Effector memory CD4-positive, alpha-beta T cell (primary cell): ENCODE data around the gene EFNB1.

Experiments used
- DNase-seq, 3 donors: peaks; one replicate each; pipeline ENCODE4 v3.0.0-alpha.2; 2020
- H3K27ac ChIP-seq: 2 replicates; pipeline ENCODE4 v1.7.0; 2013; ENCODE audit warnings: mild to moderate bottlenecking, low read length, moderate library complexity; ENCODE audit not compliant: insufficient read depth, poor library complexity, severe bottlenecking
- H3K27me3 ChIP-seq: replicated peaks from 2 replicates; pipeline ENCODE4 v1.7.0; 2013; ENCODE audit warnings: mild to moderate bottlenecking, low read length; ENCODE audit not compliant: insufficient read depth, control insufficient read depth, poor library complexity, severe bottlenecking
- H3K36me3 ChIP-seq: 2 replicates; pipeline ENCODE4 v1.7.0; 2013; ENCODE audit warnings: mild to moderate bottlenecking, low read length, moderate library complexity; ENCODE audit not compliant: control insufficient read depth, insufficient read depth
- H3K4me1 ChIP-seq: 2 replicates; pipeline ENCODE4 v1.7.0; 2013; ENCODE audit warnings: low read length, mild to moderate bottlenecking; ENCODE audit not compliant: control insufficient read depth, insufficient read depth, poor library complexity, severe bottlenecking
- H3K4me3 ChIP-seq: 2 replicates; pipeline ENCODE4 v1.7.0; 2013; ENCODE audit warnings: low read length, low read depth, mild to moderate bottlenecking; ENCODE audit not compliant: insufficient read depth, poor library complexity, severe bottlenecking
- H3K9me3 ChIP-seq: 2 replicates; pipeline ENCODE4 v1.7.0; 2013; ENCODE audit warnings: mild to moderate bottlenecking, low read length, moderate library complexity; ENCODE audit not compliant: control insufficient read depth

EFNB1 gene

DNA sequence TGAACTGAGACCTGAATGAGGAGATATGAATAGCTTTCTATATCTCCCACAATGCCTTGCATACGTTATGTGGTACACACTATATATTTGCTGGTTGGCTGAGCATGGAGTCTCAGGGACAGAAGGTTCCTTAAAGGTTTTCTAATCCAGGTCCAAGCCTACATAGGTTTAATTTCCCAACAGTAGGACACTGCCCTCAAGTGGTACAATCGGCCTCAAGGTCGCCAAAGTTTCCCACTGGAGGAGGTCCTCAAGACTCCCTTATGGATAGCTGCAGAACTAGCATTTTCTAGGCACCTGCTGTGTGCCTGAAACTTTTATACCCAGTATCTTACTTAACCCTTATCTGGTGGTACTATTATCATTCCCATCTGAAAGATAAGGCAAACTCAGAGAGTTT is 21.0 kb upstream of the EFNB1 start:
- no peak overlapping the region for H3K27ac ChIP-seq
- H3K27me3 ChIP-seq = no peaks in the 10 kb centered on the region
- DNase-seq = no peak
- no peaks in the 10 kb centered on the region for H3K4me1 ChIP-seq
- no peak overlapping the region for H3K4me3 ChIP-seq
- H3K9me3 ChIP-seq = no peaks in the 10 kb centered on the region
- no peaks in the 10 kb centered on the region for H3K36me3 ChIP-seq

DNA sequence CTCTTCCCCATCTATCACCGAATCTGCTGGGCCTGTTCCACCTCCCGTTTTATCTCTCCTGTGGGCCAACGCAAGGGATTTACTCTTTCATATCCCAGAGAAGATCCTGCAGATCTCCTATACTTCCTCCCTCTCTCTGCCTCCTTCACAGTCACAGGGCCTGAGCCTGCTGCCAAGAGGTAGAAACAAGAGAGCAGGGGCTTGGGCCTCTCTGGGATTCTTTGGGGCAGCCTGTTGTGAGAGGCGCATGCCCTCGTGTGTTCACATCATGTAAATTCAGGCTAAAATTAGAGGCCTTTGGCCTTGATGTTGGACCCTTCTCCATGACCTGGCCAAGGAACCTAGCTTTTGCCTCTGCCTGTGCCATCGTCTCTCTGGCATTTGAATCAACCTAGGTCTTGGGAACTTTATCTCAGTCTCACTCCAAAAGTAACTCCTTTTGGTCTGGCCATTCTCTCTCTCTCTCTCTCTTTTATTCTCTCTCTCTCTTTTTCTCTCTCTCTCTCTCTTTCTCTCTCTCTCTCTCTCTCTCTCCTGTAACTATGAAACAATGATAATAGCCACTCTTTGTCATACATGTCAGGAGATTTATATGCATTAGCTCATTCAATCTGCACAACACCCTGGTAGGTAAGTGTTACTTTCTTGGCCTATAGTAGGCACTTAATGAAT is 20.0 kb upstream of the EFNB1 start:
- H3K4me3 ChIP-seq = no peak overlapping the region
- H3K36me3 ChIP-seq = no peaks in the 10 kb centered on the region
- no peaks in the 10 kb centered on the region for H3K27me3 ChIP-seq
- no peak for DNase-seq
- H3K27ac ChIP-seq = no peak overlapping the region
- H3K9me3 ChIP-seq = no peaks in the 10 kb centered on the region
- no peaks in the 10 kb centered on the region for H3K4me1 ChIP-seq

GRCh38 chrX:68820476-68821110 is 8.2 kb upstream of the EFNB1 start:
- no peaks in the 10 kb centered on the region for H3K36me3 ChIP-seq
- no peak for DNase-seq
- H3K4me3 ChIP-seq = no peak overlapping the region
- H3K4me1 ChIP-seq = no peaks in the 10 kb centered on the region
- no peaks in the 10 kb centered on the region for H3K27me3 ChIP-seq
- H3K9me3 ChIP-seq = no peaks in the 10 kb centered on the region
- H3K27ac ChIP-seq = no peak overlapping the region

- no peaks in the 10 kb centered on the region for H3K27me3 ChIP-seq
- no peaks in the 10 kb centered on the region for H3K4me1 ChIP-seq
- no peaks in the 10 kb centered on the region for H3K9me3 ChIP-seq
- no peaks in the 10 kb centered on the region for H3K36me3 ChIP-seq
- no peak overlapping the region for H3K4me3 ChIP-seq
- DNase-seq = no peak
- H3K27ac ChIP-seq = no peak overlapping the region
Measured at GRCh38 chrX:68821616-68822015, 7.2 kb upstream of the EFNB1 start.

DNA sequence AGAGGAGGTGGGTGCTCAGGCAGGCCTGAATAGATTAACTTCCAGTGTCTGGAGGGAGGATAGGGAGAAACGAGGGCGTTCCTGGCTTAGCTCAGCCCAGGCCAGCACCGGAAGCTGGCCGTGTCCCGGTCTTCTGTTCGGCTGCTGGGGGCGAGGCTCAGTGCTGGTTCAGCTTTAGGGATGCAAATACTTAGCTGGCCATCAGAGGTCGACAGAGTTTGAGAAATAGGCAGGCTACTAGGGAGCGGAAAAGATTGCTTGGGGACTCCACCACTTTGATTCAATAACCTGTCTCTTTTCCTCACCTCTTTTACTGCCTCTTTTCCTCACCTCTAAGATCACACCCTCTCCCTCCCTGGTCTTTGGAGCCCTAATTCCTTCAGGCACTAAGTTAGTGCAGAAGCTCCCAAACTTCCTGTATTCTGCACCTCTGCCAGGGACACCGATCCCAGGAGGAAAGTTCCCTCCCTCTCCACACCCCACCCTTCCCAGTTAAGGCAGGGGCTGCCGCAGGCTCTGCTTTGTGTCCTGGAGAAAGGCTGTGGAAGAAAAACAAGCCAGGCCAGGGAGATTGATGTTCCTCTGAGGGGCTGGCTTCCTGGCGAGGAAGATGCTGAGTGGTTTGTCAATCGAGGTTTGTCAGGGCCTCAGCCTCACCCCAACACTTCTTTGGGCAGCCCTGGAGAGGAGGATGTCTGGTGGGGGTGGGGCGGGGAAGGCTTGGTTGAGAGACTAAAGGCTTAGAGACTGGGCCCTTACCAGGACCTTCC is 6.0 kb upstream of the EFNB1 start:
- Histone ChIP-seq H3K9me3 (no peaks in the 10 kb centered on the region), H3K4me1 (no peaks in the 10 kb centered on the region), H3K36me3 (no peaks in the 10 kb centered on the region), H3K27ac (no peak overlapping the region), H3K27me3 (no peaks in the 10 kb centered on the region), H3K4me3 (no peak overlapping the region)
- DNase-seq = no peak

DNA sequence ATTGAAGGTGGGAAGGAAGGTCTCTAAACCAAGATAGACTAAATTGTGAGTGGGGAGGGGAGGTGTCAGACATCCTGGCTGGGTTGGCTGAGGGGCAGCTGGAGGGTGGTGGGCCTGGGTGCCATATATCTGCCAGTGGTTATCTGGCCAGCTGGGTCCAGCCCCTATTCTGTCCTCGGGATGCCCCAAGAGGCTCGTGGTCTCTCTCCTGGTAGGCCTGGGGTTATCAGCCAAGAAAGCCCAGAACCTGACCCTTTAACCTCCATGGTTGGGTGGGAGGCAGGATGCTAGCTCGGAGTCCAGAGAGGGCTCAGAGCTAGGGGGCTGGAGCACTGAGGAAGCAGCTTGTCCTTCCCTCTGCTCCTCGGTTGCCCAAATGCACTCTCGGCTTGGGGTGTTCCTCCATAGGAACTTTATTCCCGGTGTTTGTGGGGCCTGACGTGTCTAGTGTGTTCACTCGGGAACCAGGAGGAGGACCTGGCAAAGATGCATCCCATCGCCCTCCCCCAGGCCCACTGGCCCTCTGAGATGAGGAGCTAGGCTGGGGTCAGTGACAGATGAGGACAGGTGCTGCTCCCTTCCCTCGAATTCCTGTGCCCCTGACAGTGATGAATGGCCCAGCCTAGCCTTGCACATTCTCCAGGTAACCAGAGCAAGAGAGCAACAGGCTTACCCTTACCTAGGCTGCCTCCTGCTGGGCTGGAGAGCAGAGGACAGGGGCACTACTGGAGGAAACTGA is 5.2 kb upstream of the EFNB1 start:
- Histone ChIP-seq H3K4me1 (no peaks in the 10 kb centered on the region), H3K27ac (no peak overlapping the region), H3K27me3 (no peaks in the 10 kb centered on the region), H3K36me3 (no peaks in the 10 kb centered on the region), H3K9me3 (no peaks in the 10 kb centered on the region), H3K4me3 (no peak overlapping the region)
- DNase-seq = no peak

- Histone ChIP-seq H3K36me3 (no peaks in the 10 kb centered on the region), H3K27me3 (no peaks in the 10 kb centered on the region), H3K9me3 (no peaks in the 10 kb centered on the region), H3K4me3 (no peak overlapping the region), H3K4me1 (no peaks in the 10 kb centered on the region), H3K27ac (no peak overlapping the region)
- DNase-seq = no peak
Measured at GRCh38 chrX:68824152-68824433, 4.7 kb upstream of the EFNB1 start.

GRCh38 chrX:68824565-68825125 is 4.2 kb upstream of the EFNB1 start:
- H3K4me3 ChIP-seq = no peak overlapping the region
- H3K27me3 ChIP-seq = no peaks in the 10 kb centered on the region
- H3K9me3 ChIP-seq = no peaks in the 10 kb centered on the region
- H3K4me1 ChIP-seq = no peaks in the 10 kb centered on the region
- DNase-seq = no peak
- H3K27ac ChIP-seq = no peak overlapping the region
- H3K36me3 ChIP-seq = no peaks in the 10 kb centered on the region

GRCh38 chrX:68826113-68826980 is 2.5 kb upstream of the EFNB1 start:
- no peaks in the 10 kb centered on the region for H3K9me3 ChIP-seq
- H3K27ac ChIP-seq = no peak overlapping the region
- H3K27me3 ChIP-seq = no peaks in the 10 kb centered on the region
- no peaks in the 10 kb centered on the region for H3K36me3 ChIP-seq
- DNase-seq = no peak
- H3K4me1 ChIP-seq = peaks cover 4% of the 10 kb centered on the region
- no peak overlapping the region for H3K4me3 ChIP-seq
